ENCODE results near the gene AMER3. TPM values are rescaled to one million over a fixed set of nuclear protein-coding genes. Genes with fewer than 3 reads are reported as not detected.
A peak's percentile ranks its signal among the peaks of the same experiment; 100 is the strongest.

The AMER3 gene
- total RNA-seq, 1 donor from 2014 or later: 0.18 TPM

- H3K27me3 Mint-ChIP-seq (ENCODE audit: unreplicated experiment): peaks cover 9% of the 10 kb centered on the region
- DNase-seq (ENCODE audit: low spot score): no peak
- TF ChIP-seq CTCF (IDR thresholded peaks at IDR 0.05; ENCODE audit: unreplicated experiment): no peak
- H3K27ac Mint-ChIP-seq (ENCODE audit: unreplicated experiment): no peak overlapping the region
- no peaks in the 10 kb centered on the region for H3K36me3 Mint-ChIP-seq (ENCODE audit: low read depth, unreplicated experiment)
- H3K4me3 Mint-ChIP-seq (ENCODE audit: unreplicated experiment): peak overlapping the region; percentile 29
- H3K9me3 Mint-ChIP-seq (ENCODE audit: unreplicated experiment): no peaks in the 10 kb centered on the region
- peaks cover 6% of the 10 kb centered on the region for H3K4me1 Mint-ChIP-seq (ENCODE audit: unreplicated experiment)
Measured at GRCh38 chr2:130726614-130727180, 28.6 kb upstream of the AMER3 start.

- peaks cover 9% of the 10 kb centered on the region for H3K27me3 Mint-ChIP-seq (ENCODE audit: unreplicated experiment)
- H3K4me1 Mint-ChIP-seq (ENCODE audit: unreplicated experiment): peaks cover 6% of the 10 kb centered on the region
- no peaks in the 10 kb centered on the region for H3K36me3 Mint-ChIP-seq (ENCODE audit: low read depth, unreplicated experiment)
- no peak for TF ChIP-seq CTCF (IDR thresholded peaks at IDR 0.05; ENCODE audit: unreplicated experiment)
- H3K4me3 Mint-ChIP-seq (ENCODE audit: unreplicated experiment): peak overlapping the region; percentile 29
- H3K27ac Mint-ChIP-seq (ENCODE audit: unreplicated experiment): no peak overlapping the region
- peak; percentile 81 for DNase-seq (ENCODE audit: low spot score)
- H3K9me3 Mint-ChIP-seq (ENCODE audit: unreplicated experiment): no peaks in the 10 kb centered on the region
Measured at GRCh38 chr2:130727286-130727924, 27.9 kb upstream of the AMER3 start.

DNA sequence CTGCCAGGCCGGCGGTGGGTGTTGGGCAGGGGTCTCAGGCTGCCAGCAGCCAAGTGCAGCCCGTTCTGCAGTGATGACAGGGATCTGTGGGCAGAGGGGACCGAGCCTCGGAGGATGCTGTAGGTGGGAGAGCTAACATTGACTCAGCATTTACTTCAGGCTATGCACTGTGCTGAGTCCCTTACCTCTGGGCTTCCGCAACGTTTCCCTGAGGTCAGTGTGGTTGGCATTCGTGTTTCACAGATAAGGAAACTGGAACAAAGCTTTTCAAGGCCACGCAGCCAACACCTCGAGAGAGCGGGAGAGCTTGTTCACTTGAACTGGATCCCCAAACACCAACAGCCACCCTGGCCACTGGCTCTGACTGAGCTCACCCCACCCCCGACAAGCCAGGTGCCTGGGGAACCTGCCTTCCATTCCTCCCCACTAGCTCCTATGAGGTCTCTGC is 27.3 kb upstream of the AMER3 start:
- H3K9me3 Mint-ChIP-seq (ENCODE audit: unreplicated experiment): no peaks in the 10 kb centered on the region
- TF ChIP-seq CTCF (IDR thresholded peaks at IDR 0.05; ENCODE audit: unreplicated experiment): no peak
- peaks cover 9% of the 10 kb centered on the region for H3K27me3 Mint-ChIP-seq (ENCODE audit: unreplicated experiment)
- H3K4me3 Mint-ChIP-seq (ENCODE audit: unreplicated experiment): peak overlapping the region; percentile 60
- peaks cover 6% of the 10 kb centered on the region for H3K4me1 Mint-ChIP-seq (ENCODE audit: unreplicated experiment)
- H3K27ac Mint-ChIP-seq (ENCODE audit: unreplicated experiment): no peak overlapping the region
- no peaks in the 10 kb centered on the region for H3K36me3 Mint-ChIP-seq (ENCODE audit: low read depth, unreplicated experiment)
- no peak for DNase-seq (ENCODE audit: low spot score)

DNA sequence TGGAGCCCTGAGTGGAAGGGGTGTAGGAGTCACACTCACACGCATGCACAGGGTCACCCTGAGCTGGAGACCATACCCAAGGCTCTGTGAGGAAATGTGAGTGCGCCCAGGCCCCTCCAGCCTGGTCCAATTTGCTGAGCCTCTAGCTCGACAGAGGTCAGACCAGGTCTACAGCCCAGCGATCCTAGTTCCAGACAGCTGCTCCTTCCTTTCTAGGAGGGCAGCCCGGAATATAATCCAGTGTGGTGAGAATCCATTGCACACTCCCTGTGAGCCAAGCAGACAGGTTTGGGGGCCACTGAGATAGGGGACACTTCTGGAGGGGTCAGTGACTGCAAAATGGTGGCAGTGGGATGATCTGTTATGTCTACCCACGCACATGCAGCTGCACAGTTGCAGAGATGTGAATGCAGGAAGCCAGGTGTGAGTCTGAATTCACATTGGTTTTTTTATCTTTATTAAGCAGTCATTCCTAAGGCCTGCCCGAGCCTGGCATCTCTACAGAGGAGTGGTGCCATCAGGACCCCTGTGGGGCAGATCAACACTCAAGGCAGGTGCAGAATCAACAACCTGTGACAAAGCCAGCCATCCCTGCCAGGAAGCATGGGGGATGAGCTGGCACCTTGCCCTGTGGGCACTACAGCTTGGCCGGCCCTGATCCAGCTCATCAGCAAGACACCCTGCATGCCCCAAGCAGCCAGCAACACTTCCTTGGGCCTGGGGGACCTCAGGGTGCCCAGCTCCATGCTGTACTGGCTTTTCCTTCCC is 26.6 kb upstream of the AMER3 start, which contains the start of gene GPR148:
GPR148 (plus strand) TSS at position 522 of the 768 bp plus-strand sequence; CDS start at position 604, 82 bp downstream.
- Mint-ChIP-seq H3K36me3 (ENCODE audit: low read depth, unreplicated experiment) (no peaks in the 10 kb centered on the region), H3K27me3 (ENCODE audit: unreplicated experiment) (peaks cover 9% of the 10 kb centered on the region), H3K4me3 (ENCODE audit: unreplicated experiment) (peak within 1 kb of the TSS; percentile 60), H3K4me1 (ENCODE audit: unreplicated experiment) (peaks cover 6% of the 10 kb centered on the region), H3K9me3 (ENCODE audit: unreplicated experiment) (no peaks in the 10 kb centered on the region), H3K27ac (ENCODE audit: unreplicated experiment) (no peak within 1 kb of the TSS)
- no peak for TF ChIP-seq CTCF (IDR thresholded peaks at IDR 0.05; ENCODE audit: unreplicated experiment)
- DNase-seq (ENCODE audit: low spot score): no peak

Measured in endothelial cell (in vitro differentiated cells).